Measurements from ENCODE around the gene SBK3. TPM values are rescaled to one million over a fixed set of nuclear protein-coding genes. Genes with fewer than 3 reads are reported as not detected.
"Not testable (repeated sequence)": the region's sequence is repeated elsewhere in the genome, so short reads cannot be mapped to it uniquely, and the experiment has no call there.

The SBK3 gene
- total RNA-seq, 1 donor from 2014 or later, result 0.31 TPM

- DNase-seq, result peak; percentile 91
Observed at GRCh38 chr19:55516878-55517620, 28.3 kb downstream of the SBK3 start.

- no peak for DNase-seq
Observed at GRCh38 chr19:55508120-55508519, 37.2 kb downstream of the SBK3 start.

- DNase-seq, result no peak
Observed at GRCh38 chr19:55504981-55505380, 40.4 kb downstream of the SBK3 start.

GRCh38 chr19:55504252-55504603, 41.1 kb downstream of the SBK3 start:
- DNase-seq, result no peak

- peak; percentile 88 for DNase-seq
Observed at GRCh38 chr19:55503502-55504251, 41.7 kb downstream of the SBK3 start.

GRCh38 chr19:55503157-55503501, 42.2 kb downstream of the SBK3 start:
- DNase-seq, result no peak

GRCh38 chr19:55502197-55502952, 43.0 kb downstream of the SBK3 start:
- DNase-seq, result no peak

GRCh38 chr19:55500368-55500952, 44.9 kb downstream of the SBK3 start:
- DNase-seq, result no peak

- no peak for DNase-seq
Observed at GRCh38 chr19:55498246-55498840, 47.0 kb downstream of the SBK3 start.

- DNase-seq, result no peak
Observed at GRCh38 chr19:55497763-55498162, 47.6 kb downstream of the SBK3 start.

- not testable (repeated sequence) for DNase-seq
Observed at GRCh38 chr19:55496820-55497219, 48.5 kb downstream of the SBK3 start.

GRCh38 chr19:55495646-55496349, 49.5 kb downstream of the SBK3 start:
- DNase-seq, result no peak

- no peak for DNase-seq
Observed at GRCh38 chr19:55494172-55494761, 51.1 kb downstream of the SBK3 start.

- DNase-seq, result no peak
Observed at GRCh38 chr19:55493645-55494171, 51.6 kb downstream of the SBK3 start.

GRCh38 chr19:55493052-55493644, 52.2 kb downstream of the SBK3 start:
- DNase-seq, result no peak

- DNase-seq, result no peak
Observed at GRCh38 chr19:55492362-55492944, 52.9 kb downstream of the SBK3 start.

- no peak for DNase-seq
Observed at GRCh38 chr19:55491546-55492360, 53.6 kb downstream of the SBK3 start.

All from occipital lobe (tissue), 2 donors.